ENCODE measurements around the gene ADCY7.

The ADCY7 gene

GRCh38 chr16:50259334-50260205 is 6.8 kb upstream of the ADCY7 start:
- no peak overlapping the region for H3K27ac ChIP-seq (ENCODE audit: low read depth in 2 of 2, low read length in 2 of 2)
- no peaks in the 10 kb centered on the region for H3K36me3 ChIP-seq (ENCODE audit: control insufficient read depth in 2 of 2, insufficient read depth in 2 of 2, low read length in 2 of 2)
- no peak overlapping the region for H3K9ac ChIP-seq (ENCODE audit: low read depth in 1 of 2, low read length in 2 of 2)
- H3K4me1 ChIP-seq (ENCODE audit: control insufficient read depth in 2 of 2, insufficient read depth in 2 of 2, low read length in 2 of 2) = peaks cover 4 to 16% of the 10 kb centered on the region in 2 donors
- H3K4me3 ChIP-seq (ENCODE audit: low read length in 2 of 2) = no peak overlapping the region
- H3K27me3 ChIP-seq (ENCODE audit: control insufficient read depth in 2 of 2, insufficient read depth in 2 of 2, low read length in 2 of 2) = no peaks in the 10 kb centered on the region
- no peaks in the 10 kb centered on the region for H3K9me3 ChIP-seq (ENCODE audit: control insufficient read depth in 2 of 2, low read length in 2 of 2)

- H3K9ac ChIP-seq (ENCODE audit: low read depth in 1 of 2, low read length in 2 of 2) = no peak overlapping the region
These were observed 5.9 kb upstream of the ADCY7 start for GRCh38 chr16:50260206-50261159.

GRCh38 chr16:50261160-50261706 is 5.1 kb upstream of the ADCY7 start:
- no peak overlapping the region for H3K27ac ChIP-seq (ENCODE audit: low read depth in 2 of 2, low read length in 2 of 2)

More at GRCh38 chr16:50260206-50261159, 5.9 kb upstream of the ADCY7 start:
- Histone ChIP-seq H3K4me1 (ENCODE audit: control insufficient read depth in 2 of 2, insufficient read depth in 2 of 2, low read length in 2 of 2) (peaks cover 6 to 19% of the 10 kb centered on the region in 2 donors), H3K27me3 (ENCODE audit: control insufficient read depth in 2 of 2, insufficient read depth in 2 of 2, low read length in 2 of 2) (no peaks in the 10 kb centered on the region), H3K9me3 (ENCODE audit: control insufficient read depth in 2 of 2, low read length in 2 of 2) (no peaks in the 10 kb centered on the region), H3K36me3 (ENCODE audit: control insufficient read depth in 2 of 2, insufficient read depth in 2 of 2, low read length in 2 of 2) (no peaks in the 10 kb centered on the region), H3K4me3 (ENCODE audit: low read length in 2 of 2) (no peak overlapping the region), H3K27ac (ENCODE audit: low read depth in 2 of 2, low read length in 2 of 2) (no peak overlapping the region)

GRCh38 chr16:50261707-50262235 is 4.6 kb upstream of the ADCY7 start:
- Histone ChIP-seq H3K4me1 (ENCODE audit: control insufficient read depth in 2 of 2, insufficient read depth in 2 of 2, low read length in 2 of 2) (peaks cover 18 to 31% of the 10 kb centered on the region in 2 donors), H3K36me3 (ENCODE audit: control insufficient read depth in 2 of 2, insufficient read depth in 2 of 2, low read length in 2 of 2) (no peaks in the 10 kb centered on the region), H3K27ac (ENCODE audit: low read depth in 2 of 2, low read length in 2 of 2) (no peak overlapping the region), H3K9me3 (ENCODE audit: control insufficient read depth in 2 of 2, low read length in 2 of 2) (no peaks in the 10 kb centered on the region), H3K27me3 (ENCODE audit: control insufficient read depth in 2 of 2, insufficient read depth in 2 of 2, low read length in 2 of 2) (no peaks in the 10 kb centered on the region), H3K9ac (ENCODE audit: low read depth in 1 of 2, low read length in 2 of 2) (no peak overlapping the region), H3K4me3 (ENCODE audit: low read length in 2 of 2) (no peak overlapping the region)

More at GRCh38 chr16:50261160-50261706, 5.1 kb upstream of the ADCY7 start:
- Histone ChIP-seq H3K4me3 (ENCODE audit: low read length in 2 of 2) (no peak overlapping the region), H3K27me3 (ENCODE audit: control insufficient read depth in 2 of 2, insufficient read depth in 2 of 2, low read length in 2 of 2) (no peaks in the 10 kb centered on the region), H3K4me1 (ENCODE audit: control insufficient read depth in 2 of 2, insufficient read depth in 2 of 2, low read length in 2 of 2) (peaks cover 14 to 26% of the 10 kb centered on the region in 2 donors), H3K36me3 (ENCODE audit: control insufficient read depth in 2 of 2, insufficient read depth in 2 of 2, low read length in 2 of 2) (no peaks in the 10 kb centered on the region), H3K9ac (ENCODE audit: low read depth in 1 of 2, low read length in 2 of 2) (no peak overlapping the region), H3K9me3 (ENCODE audit: control insufficient read depth in 2 of 2, low read length in 2 of 2) (no peaks in the 10 kb centered on the region)

GRCh38 chr16:50263060-50263909 is 3.1 kb upstream of the ADCY7 start:
- Histone ChIP-seq H3K4me1 (ENCODE audit: control insufficient read depth in 2 of 2, insufficient read depth in 2 of 2, low read length in 2 of 2) (peaks cover 29 to 41% of the 10 kb centered on the region in 2 donors), H3K27ac (ENCODE audit: low read depth in 2 of 2, low read length in 2 of 2) (no peak overlapping the region), H3K9me3 (ENCODE audit: control insufficient read depth in 2 of 2, low read length in 2 of 2) (no peaks in the 10 kb centered on the region), H3K36me3 (ENCODE audit: control insufficient read depth in 2 of 2, insufficient read depth in 2 of 2, low read length in 2 of 2) (no peaks in the 10 kb centered on the region), H3K9ac (ENCODE audit: low read depth in 1 of 2, low read length in 2 of 2) (no peak overlapping the region), H3K27me3 (ENCODE audit: control insufficient read depth in 2 of 2, insufficient read depth in 2 of 2, low read length in 2 of 2) (no peaks in the 10 kb centered on the region), H3K4me3 (ENCODE audit: low read length in 2 of 2) (no peak overlapping the region)

GRCh38 chr16:50263940-50264929 is 2.1 kb upstream of the ADCY7 start:
- Histone ChIP-seq H3K27ac (ENCODE audit: low read depth in 2 of 2, low read length in 2 of 2) (no peak overlapping the region), H3K9ac (ENCODE audit: low read depth in 1 of 2, low read length in 2 of 2) (no peak overlapping the region), H3K9me3 (ENCODE audit: control insufficient read depth in 2 of 2, low read length in 2 of 2) (no peaks in the 10 kb centered on the region), H3K4me3 (ENCODE audit: low read length in 2 of 2) (no peak overlapping the region), H3K27me3 (ENCODE audit: control insufficient read depth in 2 of 2, insufficient read depth in 2 of 2, low read length in 2 of 2) (no peaks in the 10 kb centered on the region), H3K36me3 (ENCODE audit: control insufficient read depth in 2 of 2, insufficient read depth in 2 of 2, low read length in 2 of 2) (no peaks in the 10 kb centered on the region), H3K4me1 (ENCODE audit: control insufficient read depth in 2 of 2, insufficient read depth in 2 of 2, low read length in 2 of 2) (peaks cover 31 to 40% of the 10 kb centered on the region in 2 donors)

GRCh38 chr16:50265260-50265659 is 1.1 kb upstream of the ADCY7 start:
- Histone ChIP-seq H3K9me3 (ENCODE audit: control insufficient read depth in 2 of 2, low read length in 2 of 2) (no peaks in the 10 kb centered on the region), H3K27me3 (ENCODE audit: control insufficient read depth in 2 of 2, insufficient read depth in 2 of 2, low read length in 2 of 2) (no peaks in the 10 kb centered on the region), H3K9ac (ENCODE audit: low read depth in 1 of 2, low read length in 2 of 2) (no peak overlapping the region), H3K4me3 (ENCODE audit: low read length in 2 of 2) (no peak overlapping the region), H3K36me3 (ENCODE audit: control insufficient read depth in 2 of 2, insufficient read depth in 2 of 2, low read length in 2 of 2) (no peaks in the 10 kb centered on the region), H3K27ac (ENCODE audit: low read depth in 2 of 2, low read length in 2 of 2) (peak overlapping the region in 1 of 2 donors; percentile 78), H3K4me1 (ENCODE audit: control insufficient read depth in 2 of 2, insufficient read depth in 2 of 2, low read length in 2 of 2) (peaks cover 27 to 31% of the 10 kb centered on the region in 2 donors)

GRCh38 chr16:50265716-50266336 is 525 bp upstream of the ADCY7 start:
- Histone ChIP-seq H3K4me3 (ENCODE audit: low read length in 2 of 2) (peak overlapping the region; percentile 26 to 61), H3K27ac (ENCODE audit: low read depth in 2 of 2, low read length in 2 of 2) (peak overlapping the region; percentile 78 to 80), H3K4me1 (ENCODE audit: control insufficient read depth in 2 of 2, insufficient read depth in 2 of 2, low read length in 2 of 2) (peaks cover 27 to 31% of the 10 kb centered on the region in 2 donors), H3K36me3 (ENCODE audit: control insufficient read depth in 2 of 2, insufficient read depth in 2 of 2, low read length in 2 of 2) (no peaks in the 10 kb centered on the region), H3K27me3 (ENCODE audit: control insufficient read depth in 2 of 2, insufficient read depth in 2 of 2, low read length in 2 of 2) (no peaks in the 10 kb centered on the region), H3K9ac (ENCODE audit: low read depth in 1 of 2, low read length in 2 of 2) (peak overlapping the region in 1 of 2 donors; percentile 75), H3K9me3 (ENCODE audit: control insufficient read depth in 2 of 2, low read length in 2 of 2) (no peaks in the 10 kb centered on the region)

Measured in mucosa of rectum (tissue), 2 donors.